Measurements from ENCODE around the gene LEPROT. TPM values are rescaled to one million over a fixed set of nuclear protein-coding genes. Genes with fewer than 3 reads are reported as not detected.

Gene LEPROT
- polyA plus RNA-seq, 1 donor from 2014 or later: 39.2 TPM

GRCh38 chr1:65444128-65444640, 23.7 kb downstream of the LEPROT start:
- H4K20me1 ChIP-seq (ENCODE audit: insufficient read depth): no peaks in the 10 kb centered on the region
- H3K9me2 ChIP-seq (ENCODE audit: insufficient read depth, low read length): no peaks in the 10 kb centered on the region
- no peaks in the 10 kb centered on the region for H3K27me3 ChIP-seq (ENCODE audit: insufficient read depth, low read depth, low read length)
- no peaks in the 10 kb centered on the region for H3K9me3 ChIP-seq (ENCODE audit: low read length)
- no peaks in the 10 kb centered on the region for H3K79me2 ChIP-seq (replicated peaks; ENCODE audit: insufficient read depth, low read length)
- H3K4me3 ChIP-seq (ENCODE audit: low read length): no peak overlapping the region
- no peak overlapping the region for H3K27ac ChIP-seq (ENCODE audit: low read length)
- no peak overlapping the region for H3K9ac ChIP-seq (ENCODE audit: low read length)
- H2AFZ ChIP-seq (ENCODE audit: low read depth, low read length): no peak overlapping the region
- H3F3A ChIP-seq (ENCODE audit: insufficient read depth, low read length, poor library complexity, severe bottlenecking): no peaks in the 10 kb centered on the region
- no peaks in the 10 kb centered on the region for H3K36me3 ChIP-seq (ENCODE audit: insufficient read depth, low read length)
- no peak for TF ChIP-seq POLR2AphosphoS5 (IDR thresholded peaks at IDR 0.05)
- no peak for TF ChIP-seq MXI1 (conservative IDR thresholded peaks at IDR 0.05; ENCODE audit: poor library complexity, severe bottlenecking)
- no peak for TF ChIP-seq EZH2 (IDR thresholded peaks at IDR 0.05; ENCODE audit: borderline replicate concordance, insufficient read depth, low read length, poor library complexity, severe bottlenecking)
- no peak for TF ChIP-seq CTCF (IDR thresholded peaks at IDR 0.05; ENCODE audit: poor library complexity, severe bottlenecking)
- TF ChIP-seq RAD21 (conservative IDR thresholded peaks at IDR 0.05): no peak
- no peak for TF ChIP-seq EP300 (conservative IDR thresholded peaks at IDR 0.05; ENCODE audit: poor library complexity, severe bottlenecking)
- TF ChIP-seq REST (IDR thresholded peaks at IDR 0.05; ENCODE audit: borderline replicate concordance): no peak
- no peak for TF ChIP-seq SMC3 (conservative IDR thresholded peaks at IDR 0.05; ENCODE audit: poor library complexity)
- no peak for TF ChIP-seq TAF1 (IDR thresholded peaks at IDR 0.05; ENCODE audit: low read depth)
- no peak overlapping the region for H3K4me2 ChIP-seq (ENCODE audit: low read length)

- Histone ChIP-seq H3K27ac (ENCODE audit: low read length) (no peak overlapping the region), H4K20me1 (ENCODE audit: insufficient read depth) (no peaks in the 10 kb centered on the region), H3F3A (ENCODE audit: insufficient read depth, low read length, poor library complexity, severe bottlenecking) (no peaks in the 10 kb centered on the region), H3K4me3 (ENCODE audit: low read length) (no peak overlapping the region), H3K9ac (ENCODE audit: low read length) (no peak overlapping the region), H2AFZ (ENCODE audit: low read depth, low read length) (no peak overlapping the region), H3K27me3 (ENCODE audit: insufficient read depth, low read depth, low read length) (no peaks in the 10 kb centered on the region), H3K36me3 (ENCODE audit: insufficient read depth, low read length) (no peaks in the 10 kb centered on the region), H3K4me2 (ENCODE audit: low read length) (no peak overlapping the region), H3K9me3 (ENCODE audit: low read length) (no peaks in the 10 kb centered on the region), H3K9me2 (ENCODE audit: insufficient read depth, low read length) (no peaks in the 10 kb centered on the region), H3K79me2 (replicated peaks; ENCODE audit: insufficient read depth, low read length) (no peaks in the 10 kb centered on the region)
- TF ChIP-seq SMC3 (conservative IDR thresholded peaks at IDR 0.05; ENCODE audit: poor library complexity) (no peak), TAF1 (IDR thresholded peaks at IDR 0.05; ENCODE audit: low read depth) (no peak), EP300 (conservative IDR thresholded peaks at IDR 0.05; ENCODE audit: poor library complexity, severe bottlenecking) (no peak), MXI1 (conservative IDR thresholded peaks at IDR 0.05; ENCODE audit: poor library complexity, severe bottlenecking) (no peak), POLR2AphosphoS5 (IDR thresholded peaks at IDR 0.05) (no peak), REST (IDR thresholded peaks at IDR 0.05; ENCODE audit: borderline replicate concordance) (no peak), EZH2 (IDR thresholded peaks at IDR 0.05; ENCODE audit: borderline replicate concordance, insufficient read depth, low read length, poor library complexity, severe bottlenecking) (no peak), CTCF (IDR thresholded peaks at IDR 0.05; ENCODE audit: poor library complexity, severe bottlenecking) (no peak), RAD21 (conservative IDR thresholded peaks at IDR 0.05) (no peak)
These were observed 25.4 kb downstream of the LEPROT start for GRCh38 chr1:65445837-65446236.

Data from neural cell (in vitro differentiated cells).